ENCODE results near the gene TNIP2.

The TNIP2 gene, protein sequence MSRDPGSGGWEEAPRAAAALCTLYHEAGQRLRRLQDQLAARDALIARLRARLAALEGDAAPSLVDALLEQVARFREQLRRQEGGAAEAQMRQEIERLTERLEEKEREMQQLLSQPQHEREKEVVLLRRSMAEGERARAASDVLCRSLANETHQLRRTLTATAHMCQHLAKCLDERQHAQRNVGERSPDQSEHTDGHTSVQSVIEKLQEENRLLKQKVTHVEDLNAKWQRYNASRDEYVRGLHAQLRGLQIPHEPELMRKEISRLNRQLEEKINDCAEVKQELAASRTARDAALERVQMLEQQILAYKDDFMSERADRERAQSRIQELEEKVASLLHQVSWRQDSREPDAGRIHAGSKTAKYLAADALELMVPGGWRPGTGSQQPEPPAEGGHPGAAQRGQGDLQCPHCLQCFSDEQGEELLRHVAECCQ

DNA sequence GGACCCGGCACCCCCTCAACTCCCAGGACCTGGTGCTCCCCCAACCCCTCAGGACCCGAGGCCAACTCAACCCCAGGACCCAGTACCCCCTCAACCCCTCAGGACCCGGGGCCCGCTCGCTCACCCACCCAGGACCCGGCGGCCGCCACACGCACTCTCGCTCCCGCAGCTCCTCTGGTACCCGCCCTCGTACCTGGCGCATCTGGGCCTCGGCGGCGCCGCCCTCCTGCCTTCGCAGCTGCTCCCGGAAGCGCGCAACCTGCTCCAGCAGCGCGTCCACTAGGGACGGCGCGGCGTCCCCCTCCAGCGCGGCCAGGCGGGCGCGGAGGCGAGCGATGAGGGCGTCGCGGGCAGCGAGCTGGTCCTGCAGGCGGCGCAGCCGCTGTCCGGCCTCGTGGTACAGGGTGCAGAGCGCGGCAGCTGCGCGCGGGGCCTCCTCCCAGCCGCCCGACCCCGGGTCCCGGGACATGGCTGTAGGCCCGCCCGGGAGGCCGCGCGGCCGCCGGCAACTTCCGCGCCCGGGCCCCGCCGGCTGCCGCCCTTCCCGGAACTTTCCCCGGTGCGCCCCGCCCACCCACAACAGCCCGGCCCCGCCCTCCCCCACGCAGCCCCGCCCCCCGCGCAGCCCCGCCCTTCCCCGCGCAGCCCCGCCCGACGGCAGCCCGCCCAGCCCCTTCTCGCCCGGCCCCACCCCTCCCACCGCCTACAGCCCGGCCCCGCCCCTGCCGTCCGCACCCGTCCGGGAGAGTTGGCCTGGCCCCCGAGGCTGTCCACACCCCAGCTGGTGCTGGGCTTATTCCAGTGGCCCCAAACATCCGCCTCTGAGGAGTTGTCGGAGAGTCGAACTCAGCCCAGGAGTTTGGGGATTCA lies at the start of gene TNIP2:
Gene TNIP2, minus strand, starts transcription at position 516 of the 870 bp plus-strand sequence. Its CDS starts 47 bp downstream, at position 469.
- no peak for FAIRE-seq

DNA sequence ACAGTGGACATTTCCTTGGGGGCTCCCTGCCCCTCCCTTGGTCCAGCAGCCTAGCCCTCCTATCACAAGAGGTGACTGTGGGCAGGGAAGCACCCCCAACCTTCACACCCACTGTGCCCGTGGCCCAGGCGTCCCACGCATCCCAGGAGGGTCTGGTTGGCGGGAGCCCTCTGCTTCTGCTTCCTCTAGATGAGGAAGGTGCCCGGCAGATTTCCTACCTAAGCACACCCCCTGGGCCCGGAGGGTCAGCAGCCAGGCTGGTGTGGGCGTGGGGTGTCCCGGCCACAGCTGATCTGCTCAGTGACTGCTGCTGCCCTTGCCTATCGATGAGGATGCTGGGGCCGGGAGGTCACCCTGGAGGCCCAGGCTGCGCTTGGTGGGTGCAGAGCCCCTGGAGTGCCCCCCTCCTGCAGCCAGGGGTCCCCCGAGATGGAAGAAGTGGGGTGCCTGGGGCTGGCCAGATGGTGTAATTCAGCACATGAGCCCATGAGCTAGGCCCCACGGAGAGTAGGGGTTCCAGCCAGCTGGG lies 48.9 kb upstream of the TNIP2 start:
- FAIRE-seq: no peak

GRCh38 chr4:2804449-2804972 lies 48.4 kb upstream of the TNIP2 start:
- FAIRE-seq: no peak

GRCh38 chr4:2803624-2804448 lies 47.7 kb upstream of the TNIP2 start:
- no peak for FAIRE-seq

DNA sequence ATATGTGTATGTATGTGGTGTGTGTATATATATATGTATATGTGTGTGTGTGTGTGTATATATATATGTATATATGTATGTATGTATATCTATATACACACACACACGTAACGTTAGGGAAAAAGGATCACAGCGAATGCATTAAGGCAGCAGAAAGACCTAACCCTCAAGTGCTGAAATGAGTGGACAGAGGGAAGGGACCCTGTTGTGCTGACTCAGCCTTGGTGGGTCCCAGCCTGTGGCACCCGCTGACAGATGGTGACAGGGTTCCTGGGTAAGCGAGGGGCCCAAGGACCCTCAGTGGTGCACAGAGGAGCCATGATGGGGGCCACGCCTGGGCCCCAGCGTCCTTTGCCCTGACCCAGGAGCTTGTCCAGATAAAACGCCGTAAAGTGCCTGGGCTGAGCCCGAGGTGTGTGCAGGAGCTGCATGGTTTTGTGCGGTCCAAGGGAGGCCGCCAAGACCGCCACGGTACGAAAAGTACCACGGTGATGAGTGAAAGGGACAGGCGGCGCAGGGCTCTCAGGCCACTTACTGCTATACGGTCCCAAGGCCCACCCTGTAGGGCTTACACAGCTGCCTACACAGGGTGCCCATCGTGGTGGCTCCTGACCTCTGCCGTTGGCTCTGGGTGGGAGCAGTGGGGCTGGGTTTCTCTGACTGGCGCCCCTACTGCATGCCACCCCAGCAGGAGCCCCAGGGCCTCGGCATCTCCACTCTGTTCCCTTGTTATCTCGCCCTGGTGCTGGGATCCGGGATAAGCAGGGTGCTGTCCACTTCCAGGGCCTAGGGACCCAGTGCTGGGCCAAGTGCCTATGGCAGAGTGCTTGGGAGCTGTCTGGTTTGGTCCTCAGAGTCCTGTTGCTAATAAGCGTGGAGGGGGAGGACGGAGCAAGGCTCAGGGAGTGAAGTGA lies 46.7 kb upstream of the TNIP2 start:
- no peak for FAIRE-seq

DNA sequence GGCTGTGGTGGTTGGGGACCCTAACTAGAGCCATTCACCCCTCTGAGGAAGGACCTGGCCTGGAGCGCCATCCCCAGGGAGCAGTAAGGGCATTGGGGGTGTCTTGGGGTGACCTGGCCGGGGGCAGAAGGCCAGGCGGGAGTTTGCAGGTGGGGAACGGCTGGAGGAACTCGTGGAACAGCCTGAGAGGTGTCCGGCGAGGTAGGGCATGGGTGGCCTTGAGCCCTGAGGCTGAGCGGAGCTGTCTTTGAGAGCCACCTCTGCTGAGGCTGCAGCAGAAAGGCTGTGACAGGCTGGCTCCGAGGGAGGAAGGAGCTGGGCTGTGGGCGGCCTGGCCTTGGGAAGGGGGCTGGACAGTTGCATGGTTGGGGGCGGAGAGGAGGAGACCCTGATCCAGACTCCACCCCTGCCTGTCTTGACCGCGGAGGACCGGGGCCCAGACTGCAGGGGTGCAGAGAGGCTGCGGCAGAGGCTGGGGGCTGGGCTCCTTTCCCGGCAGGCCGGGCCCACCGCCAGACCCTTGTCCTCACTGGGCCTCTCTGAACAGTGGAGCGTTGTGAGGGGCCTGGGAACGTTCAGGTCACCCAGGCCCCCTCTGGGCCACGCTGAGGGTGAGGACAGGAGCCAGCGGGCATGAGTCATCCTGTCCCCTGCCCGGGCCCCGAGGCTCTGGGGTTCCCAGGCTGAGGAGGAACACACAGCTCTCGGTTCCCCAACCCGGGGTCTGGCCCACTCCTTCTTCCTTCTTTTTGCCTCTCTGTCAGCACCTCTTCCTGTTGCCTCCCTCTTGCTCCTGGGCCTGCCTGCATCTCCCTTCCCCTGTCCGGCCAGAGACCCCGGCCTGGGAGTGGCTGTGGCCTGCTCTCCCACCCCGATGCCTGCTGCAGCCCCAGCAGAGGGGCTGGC lies 44.8 kb upstream of the TNIP2 start:
- no peak for FAIRE-seq

GRCh38 chr4:2799971-2800690 lies 44.0 kb upstream of the TNIP2 start:
- no peak for FAIRE-seq

DNA sequence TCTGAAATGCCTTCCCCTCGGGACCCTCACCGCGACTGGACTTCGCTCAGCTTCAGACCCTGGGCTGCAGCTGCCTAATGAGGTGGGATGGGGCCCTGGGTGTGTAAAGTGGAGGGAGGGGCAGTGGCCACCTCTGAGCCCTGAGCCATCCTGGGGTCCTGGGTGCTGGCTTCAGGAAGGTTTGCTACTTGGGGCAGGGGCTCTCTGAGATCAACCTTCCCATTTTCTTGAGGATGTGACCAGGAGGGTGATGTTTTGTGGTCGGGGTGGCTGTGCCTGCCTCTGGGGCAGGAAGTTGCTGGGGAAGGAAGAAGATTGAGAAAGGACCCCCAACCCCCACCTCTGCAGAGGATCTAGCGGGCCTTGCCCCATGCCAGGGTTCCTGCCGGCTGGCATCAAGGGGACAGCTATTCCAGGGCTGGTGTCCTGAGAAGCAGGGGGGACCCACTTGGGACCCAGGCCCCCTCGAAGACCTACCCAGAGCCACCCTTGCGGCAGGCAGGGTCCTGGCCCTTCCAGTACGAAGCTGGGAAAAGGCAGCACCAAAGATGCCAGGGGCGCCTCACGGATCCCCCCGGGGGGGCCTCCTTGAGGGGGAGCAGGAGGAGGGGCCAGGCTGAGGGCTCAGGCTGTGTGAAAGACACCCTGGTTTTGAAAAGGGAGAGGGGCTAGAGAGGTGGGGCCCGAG lies 43.2 kb upstream of the TNIP2 start:
- no peak for FAIRE-seq

DNA sequence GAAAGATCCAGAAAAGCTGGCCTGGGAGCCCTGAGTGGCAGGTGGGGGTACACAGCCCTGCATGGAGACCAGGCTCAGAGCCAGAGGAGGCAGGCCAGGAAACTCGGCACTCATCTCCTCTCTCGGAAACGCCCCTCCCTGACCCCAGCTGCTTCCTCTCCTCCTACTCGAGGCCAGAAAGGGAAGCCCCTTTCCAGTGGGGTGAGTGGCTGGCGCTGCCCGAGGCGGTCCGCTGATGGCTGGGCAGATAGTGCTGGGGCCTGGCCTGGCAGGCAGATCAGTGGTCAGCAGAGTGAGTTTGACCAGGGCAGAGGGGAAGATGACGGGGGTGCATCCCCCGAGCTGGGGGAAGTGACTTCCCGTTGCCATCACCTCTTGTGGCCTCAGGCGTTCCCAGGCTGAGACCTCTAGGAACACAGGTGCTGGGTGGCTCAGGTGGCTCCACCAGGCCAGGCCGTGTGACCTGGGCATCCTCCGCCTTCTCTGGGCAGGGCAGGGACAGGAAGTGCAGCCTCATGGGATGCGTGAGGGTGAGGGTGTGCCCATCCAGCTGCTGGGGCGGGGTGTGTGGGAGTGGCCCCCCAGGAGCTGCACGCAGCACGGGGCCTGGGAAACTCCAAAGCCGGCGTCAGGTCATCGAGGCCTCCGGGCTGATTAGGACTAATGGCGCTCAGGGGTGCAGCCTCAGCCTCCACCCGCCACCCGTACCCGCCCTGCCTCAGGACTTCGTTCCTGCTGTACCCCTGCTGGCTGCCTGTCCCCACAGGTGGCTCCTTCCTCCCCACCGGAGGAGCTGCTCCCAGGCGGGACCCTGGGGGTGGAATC lies 42.5 kb upstream of the TNIP2 start:
- no peak for FAIRE-seq

GRCh38 chr4:2797545-2798305 lies 41.6 kb upstream of the TNIP2 start:
- no peak for FAIRE-seq

- FAIRE-seq: no peak
These were observed 40.9 kb upstream of the TNIP2 start for GRCh38 chr4:2796849-2797544.

DNA sequence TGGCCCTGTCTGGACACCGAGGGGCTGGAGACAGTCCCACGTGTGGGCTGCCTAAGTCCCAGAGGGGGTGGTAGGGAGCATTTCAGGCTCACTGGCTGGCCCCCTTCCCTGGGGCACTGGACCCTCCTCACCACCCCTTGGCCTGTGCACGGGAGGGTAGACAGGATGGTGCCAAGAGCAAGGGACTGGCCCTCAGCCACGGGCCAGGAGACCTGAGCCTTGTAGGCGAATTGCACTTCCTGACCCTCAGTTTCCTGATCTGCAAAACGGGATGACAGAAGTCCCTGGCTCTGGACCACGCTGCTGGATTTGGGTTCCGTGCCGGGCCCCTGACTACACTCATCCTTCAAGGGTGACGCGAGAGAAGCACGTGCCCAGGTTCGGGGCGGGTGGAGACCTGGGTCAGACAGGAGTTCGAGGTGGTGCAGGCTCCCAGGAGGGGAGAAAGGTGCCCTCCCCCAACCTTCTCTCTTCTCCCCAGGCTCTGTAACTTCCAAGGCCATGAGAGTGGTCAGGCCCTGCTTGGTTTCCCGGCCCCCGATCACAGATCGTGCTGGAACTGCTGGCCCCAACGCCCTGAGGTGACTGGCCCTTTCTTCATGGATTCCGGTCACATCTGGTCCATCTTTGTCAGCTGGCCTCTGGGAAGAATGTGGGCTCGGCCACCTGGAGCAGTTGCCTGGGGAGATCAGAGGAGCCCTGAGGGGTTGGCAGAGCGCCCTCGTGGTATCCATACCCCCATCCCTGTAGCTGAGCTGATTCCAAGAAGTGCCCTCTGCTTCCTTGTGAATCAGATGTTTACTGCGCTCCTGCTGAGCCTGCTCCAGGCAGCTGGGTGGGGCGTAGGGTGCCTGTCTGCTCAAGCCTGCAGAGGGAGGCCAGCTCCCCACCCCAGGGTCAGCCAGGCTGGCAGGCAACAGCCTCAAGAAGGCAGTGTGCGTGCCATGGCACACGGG lies 40.0 kb upstream of the TNIP2 start:
- FAIRE-seq: no peak

DNA sequence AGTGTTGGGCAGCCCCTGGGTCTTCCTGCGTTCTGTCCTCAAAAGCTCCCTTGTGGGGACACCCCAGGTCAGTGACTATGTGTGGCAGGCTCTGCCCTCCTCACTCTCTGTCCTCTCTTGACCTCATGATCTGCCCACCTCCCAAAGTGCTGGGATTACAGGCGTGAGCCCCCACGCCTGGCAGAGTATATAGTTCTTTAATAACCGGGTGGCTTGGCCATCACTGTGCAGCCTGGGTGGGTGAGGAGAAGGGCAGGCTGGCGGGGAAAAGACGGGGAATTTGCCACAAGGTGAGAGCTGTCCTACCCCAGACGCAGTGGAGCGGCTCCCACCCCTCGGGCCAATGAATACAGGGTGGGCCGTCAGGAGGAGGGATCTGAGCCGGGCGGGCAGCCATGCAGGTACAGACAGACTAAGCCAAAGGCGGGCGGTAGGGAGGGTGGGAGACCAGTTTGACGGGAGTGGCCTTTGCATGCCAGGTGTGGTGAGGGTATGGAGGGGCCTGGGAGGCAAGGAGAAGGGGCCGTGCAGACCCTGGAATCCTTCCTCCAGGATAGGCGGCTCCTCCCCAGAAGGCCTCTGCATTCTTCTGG lies 39.3 kb upstream of the TNIP2 start:
- FAIRE-seq: no peak

DNA sequence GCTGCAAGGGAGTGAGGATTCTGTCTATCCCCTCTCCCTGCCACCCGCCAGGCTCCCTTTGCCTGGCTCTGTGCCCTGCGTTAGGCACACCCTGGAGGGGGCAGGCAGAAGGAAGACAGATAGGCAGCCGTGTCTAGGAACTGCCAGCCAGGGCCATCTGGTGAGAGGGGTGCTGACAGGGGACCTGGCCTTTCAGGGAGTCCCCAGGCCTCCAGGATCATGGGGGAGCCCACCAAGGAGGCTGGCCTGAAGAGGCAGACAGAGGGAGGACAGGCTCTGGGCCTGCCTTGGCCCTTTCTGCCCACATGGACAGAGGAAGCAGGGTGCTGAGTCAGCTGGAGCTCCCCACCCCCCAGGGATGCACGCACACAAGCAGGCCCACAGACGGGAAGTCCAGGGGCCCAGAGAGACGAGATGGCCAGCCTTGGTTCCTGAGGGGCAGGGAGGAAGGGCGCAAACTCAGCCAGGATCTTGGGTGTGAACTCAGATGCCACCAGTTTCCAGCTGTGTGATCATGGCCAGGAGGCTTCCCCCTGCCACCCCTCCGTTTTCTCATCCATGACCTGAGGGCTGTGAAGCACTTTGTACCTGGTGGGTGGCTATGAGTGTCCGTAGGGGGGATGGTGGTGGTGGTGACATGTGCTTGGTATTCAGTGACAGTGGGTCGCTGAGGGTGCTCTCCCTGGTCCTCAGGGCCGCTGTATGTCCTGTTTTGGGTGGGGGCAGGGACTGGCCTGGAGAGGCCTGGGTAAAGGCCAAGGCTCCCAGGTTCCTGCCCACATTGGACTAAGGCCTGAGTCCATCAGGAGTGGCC lies 38.6 kb upstream of the TNIP2 start:
- no peak for FAIRE-seq

All from endometrium (tissue), 2 donors.